SKM-1 treated with dmso at 0.1 percent for 144 hours (cell line): ENCODE data around the gene TTBK1.
"Not testable (repeated sequence)": the region's sequence is repeated elsewhere in the genome, so short reads cannot be mapped to it uniquely, and the experiment has no call there.

Experiments
- DNase-seq: peaks from one replicate; lab custom pipeline; 2025; ENCODE audit not compliant: unreplicated experiment; lab: John Stamatoyannopoulos, UW

Gene TTBK1

GRCh38 chr6:43301081-43301870 is 58.0 kb downstream of the TTBK1 start:
- no peak for DNase-seq

GRCh38 chr6:43302126-43302525 is 58.8 kb downstream of the TTBK1 start:
- DNase-seq: no peak

GRCh38 chr6:43303006-43303405 is 59.7 kb downstream of the TTBK1 start:
- DNase-seq: not testable (repeated sequence)

GRCh38 chr6:43303751-43304331 is 60.6 kb downstream of the TTBK1 start:
- no peak for DNase-seq

GRCh38 chr6:43304361-43304760 is 61.1 kb downstream of the TTBK1 start:
- DNase-seq: no peak

- DNase-seq: no peak
Observed at GRCh38 chr6:43304882-43305281, 61.6 kb downstream of the TTBK1 start.

- no peak for DNase-seq
Observed at GRCh38 chr6:43306086-43306485, 62.8 kb downstream of the TTBK1 start.

- no peak for DNase-seq
Observed at GRCh38 chr6:43307451-43308100, 64.3 kb downstream of the TTBK1 start.

GRCh38 chr6:43308101-43308989 is 65.1 kb downstream of the TTBK1 start, which contains the start of gene CRIP3:
Gene CRIP3, minus strand, starts transcription at chr6:43308826. Its CDS starts 34 bp downstream, at chr6:43308792.
- peak; percentile 41 for DNase-seq

- no peak for DNase-seq
Observed at GRCh38 chr6:43308990-43309477, 65.8 kb downstream of the TTBK1 start.

- DNase-seq: no peak
Observed at GRCh38 chr6:43310134-43310533, 66.9 kb downstream of the TTBK1 start.

- DNase-seq: peak; percentile 77
Observed at GRCh38 chr6:43310624-43311023, 67.3 kb downstream of the TTBK1 start.

- DNase-seq: peak; percentile 49
Observed at GRCh38 chr6:43311666-43312065, 68.4 kb downstream of the TTBK1 start.

- DNase-seq: no peak
Observed at GRCh38 chr6:43313813-43314212, 70.5 kb downstream of the TTBK1 start.

GRCh38 chr6:43318011-43318410 is 74.7 kb downstream of the TTBK1 start:
- no peak for DNase-seq

- DNase-seq: no peak
Observed at GRCh38 chr6:43325876-43326275, 82.6 kb downstream of the TTBK1 start.

GRCh38 chr6:43328528-43328927 is 85.2 kb downstream of the TTBK1 start:
- DNase-seq: no peak

GRCh38 chr6:43331470-43331869 is 88.2 kb downstream of the TTBK1 start:
- DNase-seq: no peak

- DNase-seq: peak; percentile 86
Observed at GRCh38 chr6:43331891-43332290, 88.6 kb downstream of the TTBK1 start.

- DNase-seq: peak; percentile 37
Observed at GRCh38 chr6:43334466-43335095, 91.3 kb downstream of the TTBK1 start.
